HCT116 (cell line): ENCODE measurements around the gene NELL1. TPM values are rescaled to one million over a fixed set of nuclear protein-coding genes. Genes with fewer than 3 reads are reported as not detected.

Source experiments
- ATAC-seq: fragments of 200-7000 bp; cut with Tn5 transposase; 2 replicates; pipeline ENCODE4 v1.9.1; 2020; ENCODE audit warnings: mild to moderate bottlenecking, moderate library complexity
- BruUV-seq: library from RNA; stranded (reverse); fragments of 400-500 nt; replicated peaks from 2 replicates; lab custom pipeline; 2021; lab: Mats Ljungman, UMichigan
- CTCF ChIA-PET: fragments of 300-600 bp; sonication (Branson Sonifier 250); formaldehyde crosslinking; loops from one replicate; lab custom pipeline; 2021; ENCODE audit warnings: antibody characterized with exemption; lab: Charles Lee
- POLR2A ChIA-PET: fragments of 300-600, 350-600 bp; sonication (Branson Sonifier 250); formaldehyde crosslinking; loops from one replicate; lab custom pipeline; 2021; ENCODE audit warnings: antibody characterized with exemption; lab: Charles Lee
- RAD21 ChIA-PET, 2 experiments: fragments of 300-600 bp; sonication (Branson Sonifier 250); formaldehyde crosslinking; loops; one replicate each; lab custom pipeline; 2023; ENCODE audit warnings: low total read pairs in 2 of 2; ENCODE audit not compliant: uncharacterized antibody in 2 of 2, unreplicated experiment in 2 of 2, low non-redundant PET in 1 of 2; lab: Charles Lee
- DNase-seq: peaks from one replicate; pipeline ENCODE4 v3.0.0-alpha.2; 2010; ENCODE audit warnings: low read depth, low spot score
- H2AFZ ChIP-seq: fragments of 200-600 bp; shearing (Covaris generic), sonication (generic); 2 replicates; pipeline ENCODE4 v1.6.1; 2017; ENCODE audit warnings: low read depth, mixed run types, mixed read lengths, antibody characterized with exemption, low read length; ENCODE audit not compliant: poor library complexity, severe bottlenecking
- H3K27ac ChIP-seq: 2 replicates; pipeline ENCODE4 v1.5.1; 2012; ENCODE audit warnings: low read depth, low read length
- H3K27me3 ChIP-seq: fragments of 200-600 bp; sonication (generic); 2 replicates; pipeline ENCODE4 v1.6.1; 2016; ENCODE audit warnings: mixed run types, low read length, mixed read lengths; ENCODE audit not compliant: insufficient read depth
- H3K36me3 ChIP-seq, 2 experiments: fragments of 200-500 bp in 1 of 2; fragments of 200-600 bp in 1 of 2; sonication (Bioruptor generic) in 1 of 2; sonication (generic) in 1 of 2; 2 replicates each; pipeline versions ENCODE4 v1.5.1 to v1.6.1; 2014 to 2016; ENCODE audit warnings: low read length in 2 of 2, inconsistent platforms in 1 of 2, mixed read lengths in 1 of 2, mixed run types in 1 of 2; ENCODE audit not compliant: insufficient read depth in 2 of 2, control insufficient read depth in 1 of 2
- H3K4me1 ChIP-seq, 2 experiments: fragments of 200-600 bp in 1 of 2; sonication (generic) in 1 of 2; 2 replicates each; pipeline versions ENCODE4 v1.5.1 to v1.6.1; 2012 to 2017; ENCODE audit warnings: low read length in 2 of 2, inconsistent platforms in 1 of 2, mild to moderate bottlenecking in 1 of 2, mixed read lengths in 1 of 2, mixed run types in 1 of 2, moderate library complexity in 1 of 2; ENCODE audit not compliant: insufficient read depth in 2 of 2, control insufficient read depth in 1 of 2
- H3K4me2 ChIP-seq: fragments of 200-600 bp; sonication (generic); 2 replicates; pipeline ENCODE4 v1.6.1; 2017; ENCODE audit warnings: mixed run types, low read length, mixed read lengths
- H3K4me3 ChIP-seq, 2 experiments: fragments of 200-600 bp in 1 of 2; sonication (generic) in 1 of 2; replicated peaks in 1 of 2; 2 replicates each; pipeline ENCODE4 v1.5.1; 2011 to 2016; ENCODE audit warnings: low read length in 2 of 2, control low read depth in 1 of 2, low read depth in 1 of 2, mild to moderate bottlenecking in 1 of 2, mixed read lengths in 1 of 2, mixed run types in 1 of 2
- H3K79me2 ChIP-seq: fragments of 200-600 bp; sonication (generic); 2 replicates; pipeline ENCODE4 v1.6.1; 2017; ENCODE audit warnings: mild to moderate bottlenecking, mixed run types, low read length, moderate library complexity, mixed read lengths; ENCODE audit not compliant: insufficient read depth
- H3K9ac ChIP-seq: fragments of 200-600 bp; sonication (generic); 2 replicates; pipeline ENCODE4 v1.6.1; 2016; ENCODE audit warnings: low read length, mixed read lengths
- H3K9me2 ChIP-seq: fragments of 200-600 bp; sonication (generic), shearing (Covaris generic); 2 replicates; pipeline ENCODE4 v1.6.1; 2017; ENCODE audit warnings: mixed run types, mild to moderate bottlenecking, moderate library complexity; ENCODE audit not compliant: insufficient read depth
- H3K9me3 ChIP-seq, 2 experiments: fragments of 200-500 bp in 1 of 2; fragments of 200-600 bp in 1 of 2; sonication (Bioruptor generic) in 1 of 2; sonication (generic) in 1 of 2; 2 replicates each; pipeline ENCODE4 v1.6.1; 2014 to 2017; ENCODE audit warnings: low read length in 2 of 2, mixed read lengths in 2 of 2, inconsistent platforms in 1 of 2, low read depth in 1 of 2, mild to moderate bottlenecking in 1 of 2, mixed run types in 1 of 2, moderate library complexity in 1 of 2; ENCODE audit not compliant: control insufficient read depth in 1 of 2, insufficient read depth in 1 of 2
- H4K20me1 ChIP-seq: fragments of 200-600 bp; sonication (generic), shearing (Covaris generic); 2 replicates; pipeline ENCODE4 v1.6.1; 2017; ENCODE audit warnings: mixed run types, mild to moderate bottlenecking, moderate library complexity; ENCODE audit not compliant: insufficient read depth
- JUND ChIP-seq: IDR thresholded peaks from 2 replicates; pipeline ENCODE4 v1.6.1; 2012
- ZFX ChIP-seq: fragments of 450-650 bp; IDR thresholded peaks from 2 replicates; pipeline ENCODE4 v1.6.1; 2017
- intact Hi-C: fragments of 100-400 bp; cut with micrococcal nuclease; formaldehyde crosslinking; loops from 2 replicates; pipeline ENCODE4 v1.10.0; 2022
- total RNA-seq: library from RNA; stranded (reverse); gene quantifications from one replicate; pipeline ENCODE4 v1.2.1, GENCODE V29; 2021; ENCODE audit not compliant: unreplicated experiment
- TF ChIP-seq, protein P1 (sequence below): IDR thresholded peaks from 2 replicates; pipeline ENCODE4 v1.6.1; 2012; ENCODE audit warnings: low read depth
- TF ChIP-seq, protein P2 (sequence below): IDR thresholded peaks from 2 replicates; pipeline ENCODE4 v1.6.1; 2011; ENCODE audit warnings: mild to moderate bottlenecking, low read length, moderate library complexity; ENCODE audit not compliant: insufficient replicate concordance; ENCODE audit errors: extremely low read depth

NELL1 gene
- total RNA-seq, 1 experiment from 2014 or later, result not detected

DNA sequence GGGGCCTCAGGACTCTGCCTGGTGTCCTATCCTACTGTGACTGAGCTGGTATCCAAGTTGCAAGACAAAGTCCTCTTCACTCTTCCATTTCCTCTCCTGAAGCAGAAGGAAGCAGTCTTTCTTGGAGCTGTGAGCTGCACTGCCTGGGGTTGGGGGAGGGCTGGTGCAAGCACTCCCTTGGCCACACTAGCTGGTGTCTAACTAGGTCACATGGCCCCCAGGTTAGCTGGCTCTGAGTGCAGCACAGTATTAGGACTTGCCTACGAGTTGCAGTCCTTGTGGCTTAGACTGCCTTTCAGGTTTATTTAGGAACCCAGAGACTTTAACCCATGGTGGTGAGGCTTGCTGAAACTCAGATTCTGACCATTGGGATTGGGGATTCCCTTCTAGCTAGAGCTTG is 138.9 kb downstream of the NELL1 start:
- BruUV-seq, result no TSS peak
- ChIA-PET POLR2A (no interaction called here), CTCF (no interaction called here), RAD21 (no interaction called here)
- Histone ChIP-seq H3K4me3 (no peak overlapping the region), H3K4me2 (no peak overlapping the region), H3K9me3 (no peaks in the 10 kb centered on the region), H3K9ac (no peak overlapping the region), H3K27me3 (no peaks in the 10 kb centered on the region), H3K36me3 (no peaks in the 10 kb centered on the region), H3K4me1 (no peaks in the 10 kb centered on the region), H3K79me2 (no peaks in the 10 kb centered on the region), H3K9me2 (no peaks in the 10 kb centered on the region), H3K27ac (no peak overlapping the region), H4K20me1 (no peaks in the 10 kb centered on the region), H2AFZ (no peak overlapping the region)
- DNase-seq, result no peak
- ATAC-seq, result no peak
- intact Hi-C loops, result no loop called here
- TF ChIP-seq, protein P1, sequence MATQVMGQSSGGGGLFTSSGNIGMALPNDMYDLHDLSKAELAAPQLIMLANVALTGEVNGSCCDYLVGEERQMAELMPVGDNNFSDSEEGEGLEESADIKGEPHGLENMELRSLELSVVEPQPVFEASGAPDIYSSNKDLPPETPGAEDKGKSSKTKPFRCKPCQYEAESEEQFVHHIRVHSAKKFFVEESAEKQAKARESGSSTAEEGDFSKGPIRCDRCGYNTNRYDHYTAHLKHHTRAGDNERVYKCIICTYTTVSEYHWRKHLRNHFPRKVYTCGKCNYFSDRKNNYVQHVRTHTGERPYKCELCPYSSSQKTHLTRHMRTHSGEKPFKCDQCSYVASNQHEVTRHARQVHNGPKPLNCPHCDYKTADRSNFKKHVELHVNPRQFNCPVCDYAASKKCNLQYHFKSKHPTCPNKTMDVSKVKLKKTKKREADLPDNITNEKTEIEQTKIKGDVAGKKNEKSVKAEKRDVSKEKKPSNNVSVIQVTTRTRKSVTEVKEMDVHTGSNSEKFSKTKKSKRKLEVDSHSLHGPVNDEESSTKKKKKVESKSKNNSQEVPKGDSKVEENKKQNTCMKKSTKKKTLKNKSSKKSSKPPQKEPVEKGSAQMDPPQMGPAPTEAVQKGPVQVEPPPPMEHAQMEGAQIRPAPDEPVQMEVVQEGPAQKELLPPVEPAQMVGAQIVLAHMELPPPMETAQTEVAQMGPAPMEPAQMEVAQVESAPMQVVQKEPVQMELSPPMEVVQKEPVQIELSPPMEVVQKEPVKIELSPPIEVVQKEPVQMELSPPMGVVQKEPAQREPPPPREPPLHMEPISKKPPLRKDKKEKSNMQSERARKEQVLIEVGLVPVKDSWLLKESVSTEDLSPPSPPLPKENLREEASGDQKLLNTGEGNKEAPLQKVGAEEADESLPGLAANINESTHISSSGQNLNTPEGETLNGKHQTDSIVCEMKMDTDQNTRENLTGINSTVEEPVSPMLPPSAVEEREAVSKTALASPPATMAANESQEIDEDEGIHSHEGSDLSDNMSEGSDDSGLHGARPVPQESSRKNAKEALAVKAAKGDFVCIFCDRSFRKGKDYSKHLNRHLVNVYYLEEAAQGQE, result no peak
- no peak for TF ChIP-seq JUND
- TF ChIP-seq ZFX, result no peak
- TF ChIP-seq, protein P2, sequence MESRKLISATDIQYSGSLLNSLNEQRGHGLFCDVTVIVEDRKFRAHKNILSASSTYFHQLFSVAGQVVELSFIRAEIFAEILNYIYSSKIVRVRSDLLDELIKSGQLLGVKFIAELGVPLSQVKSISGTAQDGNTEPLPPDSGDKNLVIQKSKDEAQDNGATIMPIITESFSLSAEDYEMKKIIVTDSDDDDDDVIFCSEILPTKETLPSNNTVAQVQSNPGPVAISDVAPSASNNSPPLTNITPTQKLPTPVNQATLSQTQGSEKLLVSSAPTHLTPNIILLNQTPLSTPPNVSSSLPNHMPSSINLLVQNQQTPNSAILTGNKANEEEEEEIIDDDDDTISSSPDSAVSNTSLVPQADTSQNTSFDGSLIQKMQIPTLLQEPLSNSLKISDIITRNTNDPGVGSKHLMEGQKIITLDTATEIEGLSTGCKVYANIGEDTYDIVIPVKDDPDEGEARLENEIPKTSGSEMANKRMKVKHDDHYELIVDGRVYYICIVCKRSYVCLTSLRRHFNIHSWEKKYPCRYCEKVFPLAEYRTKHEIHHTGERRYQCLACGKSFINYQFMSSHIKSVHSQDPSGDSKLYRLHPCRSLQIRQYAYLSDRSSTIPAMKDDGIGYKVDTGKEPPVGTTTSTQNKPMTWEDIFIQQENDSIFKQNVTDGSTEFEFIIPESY, result no peak
